Measurements from ENCODE around the gene DYSF.

The DYSF gene

GRCh38 chr2:71571945-71572344, 118.6 kb downstream of the DYSF start:
- CTCF ChIA-PET, result interaction anchor here (0.9 kb wide), 1 partner anchor 228 kb away, joined by 3 read pairs; no protein-coding TSS in a partner anchor

GRCh38 chr2:71575966-71576365, 122.6 kb downstream of the DYSF start:
- Histone ChIP-seq H3K9me3 (ENCODE audit: control extremely low read depth in 1 of 5, control insufficient read depth in 4 of 5, insufficient read depth in 2 of 5, low read depth in 1 of 5, low read length in 4 of 5) (peaks cover 0 to 5% (median 0%) of the 10 kb centered on the region in 5 experiments), H3K27ac (ENCODE audit: insufficient read depth in 1 of 2, low read depth in 1 of 2, low read length in 2 of 2, poor library complexity in 1 of 2, severe bottlenecking in 2 of 2) (no peak overlapping the region), H3K4me1 (ENCODE audit: control extremely low read depth in 1 of 4, control insufficient read depth in 4 of 4, insufficient read depth in 4 of 4, low read length in 3 of 4) (no peaks in the 10 kb centered on the region), H3K4me3 (ENCODE audit: control insufficient read depth in 1 of 7, extremely low read depth in 1 of 7, insufficient read depth in 4 of 7, low read depth in 2 of 7, low read length in 6 of 7) (no peak overlapping the region), H3K36me3 (ENCODE audit: control insufficient read depth in 4 of 4, insufficient read depth in 4 of 4, low read length in 3 of 4) (no peaks in the 10 kb centered on the region), H3K27me3 (replicated peaks in 2 of 5; ENCODE audit: control insufficient read depth in 4 of 5, insufficient read depth in 5 of 5, low read length in 4 of 5) (peaks cover 0 to 3% (median 0%) of the 10 kb centered on the region in 5 experiments)
- POLR2A ChIA-PET, result no interaction called here
- WGBS (ENCODE audit: insufficient coverage), result 97% methylated on average over 5 of the region's 5 CpGs
- DNase-seq, result no peak
- CTCF ChIA-PET, result no interaction called here

More at GRCh38 chr2:71571945-71572344, 118.6 kb downstream of the DYSF start:
- Histone ChIP-seq H3K9me3 (ENCODE audit: control extremely low read depth in 1 of 5, control insufficient read depth in 4 of 5, insufficient read depth in 2 of 5, low read depth in 1 of 5, low read length in 4 of 5) (peaks cover 0 to 8% (median 0%) of the 10 kb centered on the region in 5 experiments), H3K27ac (ENCODE audit: insufficient read depth in 1 of 2, low read depth in 1 of 2, low read length in 2 of 2, poor library complexity in 1 of 2, severe bottlenecking in 2 of 2) (no peak overlapping the region), H3K27me3 (replicated peaks in 2 of 5; ENCODE audit: control insufficient read depth in 4 of 5, insufficient read depth in 5 of 5, low read length in 4 of 5) (peaks cover 0 to 3% (median 0%) of the 10 kb centered on the region in 5 experiments), H3K36me3 (ENCODE audit: control insufficient read depth in 4 of 4, insufficient read depth in 4 of 4, low read length in 3 of 4) (no peaks in the 10 kb centered on the region), H3K4me3 (ENCODE audit: control insufficient read depth in 1 of 7, extremely low read depth in 1 of 7, insufficient read depth in 4 of 7, low read depth in 2 of 7, low read length in 6 of 7) (no peak overlapping the region), H3K4me1 (ENCODE audit: control extremely low read depth in 1 of 4, control insufficient read depth in 4 of 4, insufficient read depth in 4 of 4, low read length in 3 of 4) (no peaks in the 10 kb centered on the region)
- no CpG with 5 or more reads among the region's 1 CpG for WGBS (ENCODE audit: insufficient coverage)
- DNase-seq, result no peak
- POLR2A ChIA-PET, result no interaction called here

- H3K27ac ChIP-seq (ENCODE audit: insufficient read depth in 1 of 2, low read depth in 1 of 2, low read length in 2 of 2, poor library complexity in 1 of 2, severe bottlenecking in 2 of 2), result no peak overlapping the region
- no peak overlapping the region for H3K4me3 ChIP-seq (ENCODE audit: control insufficient read depth in 1 of 7, extremely low read depth in 1 of 7, insufficient read depth in 4 of 7, low read depth in 2 of 7, low read length in 6 of 7)
- H3K4me1 ChIP-seq (ENCODE audit: control extremely low read depth in 1 of 4, control insufficient read depth in 4 of 4, insufficient read depth in 4 of 4, low read length in 3 of 4), result no peaks in the 10 kb centered on the region
- CTCF ChIA-PET, result no interaction called here
- peaks cover 0 to 3% (median 0%) of the 10 kb centered on the region in 5 experiments for H3K27me3 ChIP-seq (replicated peaks in 2 of 5; ENCODE audit: control insufficient read depth in 4 of 5, insufficient read depth in 5 of 5, low read length in 4 of 5)
- POLR2A ChIA-PET, result no interaction called here
- H3K36me3 ChIP-seq (ENCODE audit: control insufficient read depth in 4 of 4, insufficient read depth in 4 of 4, low read length in 3 of 4), result no peaks in the 10 kb centered on the region
- WGBS (ENCODE audit: insufficient coverage), result 93% methylated on average over 15 of the region's 16 CpGs
- H3K9me3 ChIP-seq (ENCODE audit: control extremely low read depth in 1 of 5, control insufficient read depth in 4 of 5, insufficient read depth in 2 of 5, low read depth in 1 of 5, low read length in 4 of 5), result peaks cover 0 to 2% (median 0%) of the 10 kb centered on the region in 5 experiments
- DNase-seq, result no peak
Measured at GRCh38 chr2:71576541-71576940, 123.2 kb downstream of the DYSF start.

GRCh38 chr2:71577209-71577608, 123.8 kb downstream of the DYSF start:
- Histone ChIP-seq H3K4me3 (ENCODE audit: control insufficient read depth in 1 of 7, extremely low read depth in 1 of 7, insufficient read depth in 4 of 7, low read depth in 2 of 7, low read length in 6 of 7) (no peak overlapping the region), H3K9me3 (ENCODE audit: control extremely low read depth in 1 of 5, control insufficient read depth in 4 of 5, insufficient read depth in 2 of 5, low read depth in 1 of 5, low read length in 4 of 5) (no peaks in the 10 kb centered on the region), H3K27ac (ENCODE audit: insufficient read depth in 1 of 2, low read depth in 1 of 2, low read length in 2 of 2, poor library complexity in 1 of 2, severe bottlenecking in 2 of 2) (no peak overlapping the region), H3K36me3 (ENCODE audit: control insufficient read depth in 4 of 4, insufficient read depth in 4 of 4, low read length in 3 of 4) (no peaks in the 10 kb centered on the region), H3K27me3 (replicated peaks in 2 of 5; ENCODE audit: control insufficient read depth in 4 of 5, insufficient read depth in 5 of 5, low read length in 4 of 5) (peaks cover 0 to 3% (median 0%) of the 10 kb centered on the region in 5 experiments), H3K4me1 (ENCODE audit: control extremely low read depth in 1 of 4, control insufficient read depth in 4 of 4, insufficient read depth in 4 of 4, low read length in 3 of 4) (no peaks in the 10 kb centered on the region)
- CTCF ChIA-PET, result no interaction called here
- 95% methylated on average over 3 of the region's 3 CpGs for WGBS (ENCODE audit: insufficient coverage)
- POLR2A ChIA-PET, result no interaction called here
- no peak for DNase-seq

DNA sequence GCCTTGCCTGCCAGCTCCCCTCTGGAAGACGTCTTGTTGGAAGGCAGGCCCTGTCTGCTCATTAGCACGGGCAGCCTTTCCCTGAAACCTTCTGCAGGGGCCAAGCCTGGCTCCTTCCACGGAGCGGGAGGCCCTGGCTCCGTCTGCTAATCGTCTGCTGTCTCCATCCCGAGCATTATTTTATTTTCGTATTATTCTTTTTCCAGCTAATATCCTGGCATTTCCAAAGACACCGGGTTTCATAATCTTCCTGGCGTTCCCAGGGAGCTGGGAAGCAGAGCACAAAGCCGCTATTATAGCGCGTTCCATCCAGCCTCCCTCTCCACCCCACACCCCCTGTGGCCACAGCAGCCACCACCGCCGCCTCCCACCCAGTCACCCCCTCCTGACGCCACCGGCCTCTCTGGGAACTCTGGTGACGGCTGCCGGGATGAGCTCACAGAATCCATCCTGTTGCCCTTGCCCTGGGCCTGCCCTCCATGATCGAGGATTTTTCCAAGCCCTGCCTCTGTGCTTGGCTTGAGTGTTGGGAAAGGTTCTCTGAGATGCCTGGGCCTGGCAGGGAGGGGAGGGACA, 125.5 kb downstream of the DYSF start:
- CTCF ChIA-PET, result interaction anchor here (0.7 kb wide), 1 partner anchor 28 kb away, joined by 3 read pairs; no protein-coding TSS in a partner anchor
- POLR2A ChIA-PET, result interaction anchor here (0.7 kb wide), 1 partner anchor 866 kb away, joined by 3 read pairs; no protein-coding TSS in a partner anchor
- Histone ChIP-seq H3K27me3 (replicated peaks in 2 of 5; ENCODE audit: control insufficient read depth in 4 of 5, insufficient read depth in 5 of 5, low read length in 4 of 5) (peaks cover 0 to 2% (median 0%) of the 10 kb centered on the region in 5 experiments), H3K4me1 (ENCODE audit: control extremely low read depth in 1 of 4, control insufficient read depth in 4 of 4, insufficient read depth in 4 of 4, low read length in 3 of 4) (no peaks in the 10 kb centered on the region), H3K9me3 (ENCODE audit: control extremely low read depth in 1 of 5, control insufficient read depth in 4 of 5, insufficient read depth in 2 of 5, low read depth in 1 of 5, low read length in 4 of 5) (no peaks in the 10 kb centered on the region), H3K4me3 (ENCODE audit: control insufficient read depth in 1 of 7, extremely low read depth in 1 of 7, insufficient read depth in 4 of 7, low read depth in 2 of 7, low read length in 6 of 7) (no peak overlapping the region), H3K36me3 (ENCODE audit: control insufficient read depth in 4 of 4, insufficient read depth in 4 of 4, low read length in 3 of 4) (no peaks in the 10 kb centered on the region), H3K27ac (ENCODE audit: insufficient read depth in 1 of 2, low read depth in 1 of 2, low read length in 2 of 2, poor library complexity in 1 of 2, severe bottlenecking in 2 of 2) (no peak overlapping the region)
- 96% methylated on average over 20 of the region's 20 CpGs for WGBS (ENCODE audit: insufficient coverage)
- DNase-seq, result no peak

DNA sequence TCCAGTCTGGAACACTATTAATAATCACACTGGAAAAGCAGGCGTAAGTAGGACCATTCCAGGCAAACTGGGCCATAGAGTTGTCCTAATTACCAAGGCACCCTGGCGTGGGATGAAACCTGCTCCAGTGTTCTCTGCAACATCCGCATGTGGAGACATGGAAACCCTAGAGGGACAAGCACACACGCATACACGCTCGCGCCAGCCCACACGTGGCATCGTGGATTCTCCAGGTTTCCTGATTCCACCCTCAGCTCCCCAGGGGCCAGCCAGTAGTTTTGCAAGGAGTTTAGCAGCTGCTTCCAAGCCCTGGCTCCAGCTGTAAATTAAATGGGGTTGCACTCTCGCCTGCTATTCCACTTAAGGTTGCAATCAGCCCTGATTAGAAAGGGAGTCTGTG, 127.7 kb downstream of the DYSF start:
- no peak for DNase-seq
- Histone ChIP-seq H3K27ac (ENCODE audit: insufficient read depth in 1 of 2, low read depth in 1 of 2, low read length in 2 of 2, poor library complexity in 1 of 2, severe bottlenecking in 2 of 2) (no peak overlapping the region), H3K4me1 (ENCODE audit: control extremely low read depth in 1 of 4, control insufficient read depth in 4 of 4, insufficient read depth in 4 of 4, low read length in 3 of 4) (no peaks in the 10 kb centered on the region), H3K4me3 (ENCODE audit: control insufficient read depth in 1 of 7, extremely low read depth in 1 of 7, insufficient read depth in 4 of 7, low read depth in 2 of 7, low read length in 6 of 7) (no peak overlapping the region), H3K27me3 (replicated peaks in 2 of 5; ENCODE audit: control insufficient read depth in 4 of 5, insufficient read depth in 5 of 5, low read length in 4 of 5) (peaks cover 0 to 2% (median 0%) of the 10 kb centered on the region in 5 experiments), H3K9me3 (ENCODE audit: control extremely low read depth in 1 of 5, control insufficient read depth in 4 of 5, insufficient read depth in 2 of 5, low read depth in 1 of 5, low read length in 4 of 5) (no peaks in the 10 kb centered on the region), H3K36me3 (ENCODE audit: control insufficient read depth in 4 of 4, insufficient read depth in 4 of 4, low read length in 3 of 4) (no peaks in the 10 kb centered on the region)
- POLR2A ChIA-PET, result no interaction called here
- CTCF ChIA-PET, result no interaction called here
- WGBS (ENCODE audit: insufficient coverage), result 91% methylated on average over 7 of the region's 10 CpGs

GRCh38 chr2:71583876-71584275, 130.5 kb downstream of the DYSF start:
- WGBS (ENCODE audit: insufficient coverage), result 92% methylated on average over 6 of the region's 7 CpGs
- no peaks in the 10 kb centered on the region for H3K4me1 ChIP-seq (ENCODE audit: control extremely low read depth in 1 of 4, control insufficient read depth in 4 of 4, insufficient read depth in 4 of 4, low read length in 3 of 4)
- POLR2A ChIA-PET, result no interaction called here
- DNase-seq, result no peak
- H3K4me3 ChIP-seq (ENCODE audit: control insufficient read depth in 1 of 7, extremely low read depth in 1 of 7, insufficient read depth in 4 of 7, low read depth in 2 of 7, low read length in 6 of 7), result no peak overlapping the region
- CTCF ChIA-PET, result no interaction called here
- H3K9me3 ChIP-seq (ENCODE audit: control extremely low read depth in 1 of 5, control insufficient read depth in 4 of 5, insufficient read depth in 2 of 5, low read depth in 1 of 5, low read length in 4 of 5), result no peaks in the 10 kb centered on the region
- H3K36me3 ChIP-seq (ENCODE audit: control insufficient read depth in 4 of 4, insufficient read depth in 4 of 4, low read length in 3 of 4), result no peaks in the 10 kb centered on the region
- no peak overlapping the region for H3K27ac ChIP-seq (ENCODE audit: insufficient read depth in 1 of 2, low read depth in 1 of 2, low read length in 2 of 2, poor library complexity in 1 of 2, severe bottlenecking in 2 of 2)
- H3K27me3 ChIP-seq (replicated peaks in 2 of 5; ENCODE audit: control insufficient read depth in 4 of 5, insufficient read depth in 5 of 5, low read length in 4 of 5), result peaks cover 0 to 1% (median 0%) of the 10 kb centered on the region in 5 experiments

All from common myeloid progenitor, CD34-positive (primary cell).